Epidermal melanocyte (primary cell): ENCODE results near the gene SERPINA5.

Experiments used
- DNase-seq: peaks from one replicate; pipeline ENCODE4 v3.0.0; 2011; ENCODE audit warnings: low spot score; ENCODE audit not compliant: insufficient read length

The SERPINA5 gene, protein sequence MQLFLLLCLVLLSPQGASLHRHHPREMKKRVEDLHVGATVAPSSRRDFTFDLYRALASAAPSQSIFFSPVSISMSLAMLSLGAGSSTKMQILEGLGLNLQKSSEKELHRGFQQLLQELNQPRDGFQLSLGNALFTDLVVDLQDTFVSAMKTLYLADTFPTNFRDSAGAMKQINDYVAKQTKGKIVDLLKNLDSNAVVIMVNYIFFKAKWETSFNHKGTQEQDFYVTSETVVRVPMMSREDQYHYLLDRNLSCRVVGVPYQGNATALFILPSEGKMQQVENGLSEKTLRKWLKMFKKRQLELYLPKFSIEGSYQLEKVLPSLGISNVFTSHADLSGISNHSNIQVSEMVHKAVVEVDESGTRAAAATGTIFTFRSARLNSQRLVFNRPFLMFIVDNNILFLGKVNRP

DNA sequence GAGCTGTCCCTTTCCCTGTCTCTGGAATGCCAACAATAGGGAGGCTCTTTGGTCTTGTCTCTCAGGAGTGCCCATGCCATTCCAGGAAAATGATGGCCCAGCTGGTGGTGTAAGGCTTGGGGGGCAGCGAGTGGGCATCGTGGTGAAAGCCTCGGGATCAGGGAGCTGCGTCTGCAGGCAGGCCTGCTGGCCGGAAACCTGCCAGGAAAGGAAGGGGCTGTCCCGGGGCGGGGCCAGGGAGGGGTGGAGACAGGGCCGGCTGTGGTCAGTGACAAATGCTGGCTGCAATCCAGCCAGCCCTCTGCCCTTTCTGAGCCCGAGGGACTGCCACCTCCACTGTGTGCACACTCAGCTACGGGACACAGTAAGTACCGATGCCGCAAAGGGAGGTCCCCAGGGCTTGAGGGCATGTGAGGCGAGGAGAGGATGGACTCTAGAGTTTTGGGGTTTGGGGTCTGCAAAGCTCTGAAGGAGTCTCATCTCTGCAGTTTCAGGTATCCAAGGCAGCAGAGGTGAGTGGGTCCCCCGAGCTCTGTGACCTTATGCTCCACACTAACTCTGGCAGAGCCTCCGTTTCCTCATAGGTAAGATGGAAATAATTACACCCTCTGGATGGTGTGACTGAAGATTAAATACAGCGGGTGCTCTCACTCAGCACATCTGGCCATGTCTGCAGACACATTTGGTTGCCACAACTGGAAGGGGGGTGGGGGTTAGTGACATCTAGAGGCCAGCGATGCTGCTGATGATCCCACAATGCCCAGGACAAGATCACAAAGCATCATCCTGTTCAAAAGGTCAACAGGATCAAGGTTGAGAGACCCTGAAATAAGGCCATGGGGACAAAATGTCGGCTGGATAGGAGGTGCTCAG lies at the start of gene SERPINA5:
Gene SERPINA5 (plus strand): TSS at position 300 of the 873 bp plus-strand sequence. CDS start 5,937 bp downstream, outside the sequence.
- no peak for DNase-seq

DNA sequence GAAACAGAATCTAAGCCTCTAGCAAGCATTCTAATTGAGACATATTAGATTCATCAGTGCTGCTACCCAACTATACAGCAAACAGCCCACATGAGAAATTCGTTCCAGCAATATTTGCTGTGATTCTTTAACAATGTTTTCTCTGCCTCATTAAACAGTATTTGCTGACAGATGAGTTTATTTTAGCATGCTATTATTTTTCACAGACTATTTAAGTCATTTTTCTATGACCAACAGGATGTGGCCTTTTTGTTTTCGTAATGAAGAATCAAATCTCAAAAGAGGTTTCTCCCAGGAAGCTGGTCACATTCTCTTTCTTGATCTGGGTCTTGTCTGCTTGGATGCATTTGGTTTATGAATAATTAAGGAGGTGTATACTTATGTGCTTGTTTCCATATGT lies 48.8 kb upstream of the SERPINA5 start:
- DNase-seq = no peak

DNA sequence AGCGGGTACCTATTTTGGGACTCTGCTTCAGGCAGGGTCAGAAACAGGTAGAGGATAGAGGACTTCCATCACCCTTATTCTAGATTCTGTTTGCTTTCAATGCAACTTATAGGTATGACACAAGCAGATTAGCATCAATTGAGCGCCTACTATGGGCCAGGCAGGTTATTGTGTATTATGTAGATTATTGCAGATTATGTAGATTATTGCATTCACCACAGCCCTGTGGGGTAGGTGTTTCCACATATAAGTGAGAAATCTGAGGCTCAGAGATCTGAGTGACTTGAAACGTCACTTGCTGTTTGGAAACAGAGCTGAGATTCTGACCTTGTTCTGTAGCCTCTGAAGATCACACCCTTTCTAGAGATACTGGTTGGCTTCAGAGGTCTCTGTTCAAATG lies 45.7 kb upstream of the SERPINA5 start:
- no peak for DNase-seq

DNA sequence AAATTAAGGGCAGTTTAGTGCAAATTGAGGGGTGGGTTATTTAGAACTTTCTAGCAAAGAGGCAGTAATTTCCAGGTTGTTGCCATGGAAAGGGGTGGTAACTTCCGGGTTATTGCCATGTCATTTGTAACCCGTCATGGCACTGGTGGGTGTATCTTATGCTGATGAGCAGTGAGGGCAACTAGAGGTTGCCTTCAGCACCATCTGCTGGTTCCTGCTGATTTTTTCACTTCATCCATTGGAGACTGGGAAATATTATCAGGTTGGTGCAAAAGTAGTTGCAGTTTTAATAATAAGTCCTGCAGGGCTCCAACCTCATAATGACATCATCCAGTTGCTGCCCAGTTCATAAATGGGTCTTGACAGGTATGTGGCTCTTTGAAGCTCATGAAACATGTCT lies 44.4 kb upstream of the SERPINA5 start:
- DNase-seq = no peak

DNA sequence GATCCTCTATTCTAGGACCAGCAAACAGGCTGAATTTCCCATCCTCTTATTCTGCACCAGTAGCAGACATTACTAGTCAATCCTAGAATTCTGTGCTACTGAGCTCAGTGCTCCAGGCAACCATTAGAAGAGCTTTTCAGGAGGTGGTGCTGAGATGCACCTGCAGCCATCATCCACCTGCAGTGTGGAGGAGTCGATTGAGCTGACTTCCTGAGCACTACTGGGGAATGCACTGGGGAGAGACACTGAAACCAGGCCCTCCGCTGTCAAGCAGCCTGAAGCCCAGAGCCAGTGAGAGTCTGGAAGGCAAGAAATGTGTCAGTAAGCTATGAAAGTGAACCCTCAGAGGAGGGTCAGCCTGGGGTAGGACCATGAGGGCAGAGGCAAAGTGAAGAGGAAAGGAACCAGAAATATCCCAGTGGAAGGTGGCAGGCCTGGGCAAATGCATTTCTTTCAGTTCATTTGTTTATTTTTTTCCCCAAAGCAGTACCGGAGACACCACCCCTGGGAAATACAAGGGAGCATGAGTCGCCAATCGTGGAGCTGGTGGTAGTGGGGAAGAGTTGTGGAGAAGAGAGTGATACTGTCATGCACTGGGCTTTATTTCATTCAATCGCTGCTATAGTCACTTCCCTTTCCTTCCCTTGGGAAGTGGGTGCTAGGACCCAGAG lies 43.0 kb upstream of the SERPINA5 start:
- DNase-seq = no peak

DNA sequence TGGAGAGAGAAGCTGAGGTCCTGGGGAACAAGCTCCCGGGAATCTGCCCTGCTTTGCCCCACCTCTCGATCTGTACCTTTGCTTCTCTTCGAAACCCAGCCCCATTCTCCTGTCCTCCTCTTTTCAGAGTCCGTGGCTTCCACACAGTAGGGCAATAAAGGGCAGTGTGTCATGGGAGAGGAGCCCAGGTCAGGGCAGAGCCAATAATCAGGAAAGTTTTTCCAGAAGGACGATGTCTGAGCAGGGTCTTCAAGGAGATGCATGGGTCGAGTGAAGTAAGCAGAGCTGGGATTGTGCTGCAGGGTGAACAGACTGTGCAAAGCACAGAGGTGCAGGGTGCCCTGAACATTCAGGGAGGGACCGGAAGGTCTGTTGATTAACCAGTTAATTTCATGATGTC lies 42.0 kb upstream of the SERPINA5 start:
- no peak for DNase-seq

DNA sequence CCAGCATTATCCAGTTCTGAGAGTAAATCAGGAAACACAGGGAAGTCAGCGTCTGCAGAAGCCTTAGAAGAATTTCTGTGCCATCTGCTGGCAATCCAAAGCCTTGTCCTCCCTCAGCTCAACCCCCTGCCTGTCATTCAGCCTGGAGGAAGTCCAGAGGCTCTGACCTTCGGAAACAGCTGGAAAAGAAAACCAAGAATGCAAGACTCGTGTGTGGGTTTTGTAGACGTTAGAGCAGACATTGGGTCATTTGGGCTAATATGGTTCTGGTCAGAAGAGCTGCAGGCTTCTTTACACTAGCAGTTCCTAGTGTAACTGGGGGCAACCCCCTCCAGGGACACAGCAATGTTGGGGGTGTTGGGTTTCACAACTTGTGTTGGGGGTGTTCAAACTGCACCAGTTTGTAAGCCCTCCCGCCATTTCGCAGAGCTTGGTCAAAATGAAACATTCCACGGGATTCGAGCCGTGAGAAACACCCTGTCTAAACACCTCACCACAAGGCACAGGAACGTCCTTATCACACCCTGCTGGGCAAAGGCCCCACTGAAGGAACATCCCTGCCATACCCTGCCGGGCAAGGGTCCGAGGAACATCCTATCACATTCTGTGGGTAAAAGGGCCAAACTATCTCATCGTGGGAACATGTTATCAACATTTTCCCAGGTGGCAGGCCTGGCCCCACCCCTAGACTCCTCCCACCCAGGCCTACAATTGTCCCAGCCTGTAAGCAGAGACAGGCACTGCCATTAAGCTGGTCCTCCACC lies 41.0 kb upstream of the SERPINA5 start:
- DNase-seq = no peak

DNA sequence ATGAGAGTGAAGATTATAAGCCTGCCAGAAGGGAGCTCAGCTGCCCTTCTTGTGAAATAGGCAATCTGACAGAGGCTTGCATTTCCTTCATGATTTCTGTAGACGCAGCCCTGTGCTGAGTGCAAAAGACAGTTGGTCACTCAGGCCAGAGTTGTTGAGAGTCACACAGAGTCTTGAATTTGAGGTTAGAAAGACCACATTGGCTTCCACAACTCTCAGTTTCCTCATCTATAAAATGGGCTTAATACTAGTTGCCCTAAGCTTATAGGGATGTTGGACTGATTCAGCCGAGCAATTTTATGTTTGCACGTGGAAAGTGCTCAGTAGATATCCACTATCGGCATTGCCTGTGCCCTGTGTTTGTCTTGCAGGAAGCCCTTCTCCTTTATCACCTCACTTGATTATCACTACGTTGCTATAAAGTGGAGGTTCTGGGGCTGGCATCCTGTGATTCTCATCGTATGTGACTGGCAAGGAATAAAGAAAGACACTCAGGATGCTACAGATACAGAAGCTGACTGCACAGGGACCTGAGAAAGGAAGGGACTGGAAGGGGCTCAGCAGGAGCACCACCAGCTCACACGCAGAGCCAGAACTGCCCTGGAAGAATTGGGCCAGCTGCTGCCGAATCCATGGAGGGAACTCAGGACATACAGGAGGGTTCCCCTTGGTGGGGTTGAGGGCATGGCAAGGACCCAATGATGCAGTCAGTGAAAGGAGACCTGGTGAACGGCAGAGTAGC lies 39.8 kb upstream of the SERPINA5 start:
- DNase-seq = no peak

DNA sequence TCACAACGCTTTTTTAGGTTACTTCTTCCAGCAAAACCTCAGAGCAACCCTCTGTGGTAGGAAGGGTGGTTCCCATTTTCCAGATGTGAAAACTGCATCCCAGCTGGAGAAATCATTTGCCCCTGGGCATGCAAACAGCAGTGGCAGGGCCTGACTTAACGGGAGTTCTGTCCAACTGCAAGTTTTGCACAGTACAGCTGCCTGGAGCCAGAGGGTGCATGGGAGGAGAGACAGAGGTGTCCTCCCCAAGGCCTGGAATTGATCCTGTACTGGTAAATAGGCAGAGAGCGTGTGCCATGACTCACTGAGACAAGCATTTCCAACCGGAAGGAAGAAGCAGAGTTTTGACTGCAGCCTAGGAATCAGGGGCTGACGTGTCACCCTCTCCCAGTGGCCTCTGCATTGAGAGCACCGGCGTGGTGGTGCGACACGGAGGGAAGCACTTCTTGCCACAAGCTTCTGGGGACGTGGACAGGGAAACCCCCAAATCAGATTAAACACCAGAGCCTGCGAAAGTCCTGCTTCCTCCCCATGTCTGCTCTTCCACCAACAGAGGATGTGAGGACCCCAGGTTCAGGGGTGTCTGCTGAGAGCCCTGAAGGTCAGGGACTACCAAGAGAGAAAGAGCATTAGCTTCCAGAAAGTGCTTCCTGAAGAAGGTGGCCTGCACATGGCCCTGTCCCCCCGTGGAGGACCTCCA lies 39.0 kb upstream of the SERPINA5 start:
- DNase-seq = no peak

DNA sequence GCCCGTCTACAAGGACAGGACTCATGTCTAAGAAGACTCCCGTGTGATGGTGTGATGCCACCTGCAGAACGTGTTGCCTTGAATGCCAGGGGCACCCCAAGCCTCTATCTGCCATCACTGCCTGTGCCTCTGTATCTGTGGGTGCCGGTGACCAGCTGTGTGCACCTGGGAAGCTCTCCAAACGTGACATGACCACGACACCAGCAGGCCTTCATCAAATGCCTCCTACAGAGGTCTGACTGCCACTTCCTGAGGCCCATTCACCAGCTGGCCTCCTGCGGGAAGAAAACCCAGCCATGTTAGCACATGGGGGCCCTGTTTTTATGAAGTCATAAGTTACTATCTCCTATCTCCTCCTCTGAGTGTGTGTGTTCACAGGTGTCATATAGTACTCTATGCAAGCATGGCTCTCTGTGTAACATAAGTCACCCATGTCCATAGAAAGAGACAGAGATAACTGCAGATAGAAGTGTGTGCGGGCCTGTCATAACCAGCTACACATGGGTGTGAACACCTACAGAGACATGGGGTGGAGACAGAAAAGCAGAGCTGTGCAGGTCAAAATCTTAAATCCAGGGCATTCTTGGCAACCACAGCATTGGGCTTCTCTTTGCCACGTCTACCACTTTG lies 38.3 kb upstream of the SERPINA5 start:
- DNase-seq = no peak

DNA sequence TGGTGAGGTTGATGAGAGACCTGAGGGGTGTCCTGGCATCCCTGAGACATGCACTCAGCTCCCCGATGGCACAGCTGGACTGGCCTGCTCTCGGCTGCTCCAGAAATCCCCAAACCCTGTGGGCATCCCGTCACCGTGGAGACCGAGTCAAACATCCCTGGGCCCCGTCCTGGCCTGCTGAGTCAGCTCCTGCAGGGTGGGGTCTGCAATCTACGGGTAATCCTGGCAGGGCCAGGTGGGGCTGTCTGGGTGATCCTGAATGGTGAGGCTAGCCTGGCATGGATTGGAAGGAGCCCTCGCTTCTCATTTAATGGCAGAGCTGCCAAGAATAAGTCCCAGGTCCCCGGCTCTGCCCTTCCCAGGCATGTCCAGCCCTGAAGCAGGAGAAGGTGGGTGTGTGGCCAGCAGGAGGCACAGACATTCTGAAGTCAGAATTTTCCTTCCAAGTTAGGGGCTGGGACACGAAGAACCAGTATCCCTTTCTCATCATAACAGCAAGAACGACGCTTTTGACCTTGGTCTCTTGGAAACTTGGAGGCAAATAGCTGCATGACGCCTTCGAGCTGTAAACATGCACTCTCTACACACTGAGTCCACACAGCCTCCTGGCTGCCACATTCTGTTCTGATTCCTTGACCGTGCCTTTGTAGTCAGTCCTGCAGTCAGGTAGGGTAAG lies 37.6 kb upstream of the SERPINA5 start:
- no peak for DNase-seq

DNA sequence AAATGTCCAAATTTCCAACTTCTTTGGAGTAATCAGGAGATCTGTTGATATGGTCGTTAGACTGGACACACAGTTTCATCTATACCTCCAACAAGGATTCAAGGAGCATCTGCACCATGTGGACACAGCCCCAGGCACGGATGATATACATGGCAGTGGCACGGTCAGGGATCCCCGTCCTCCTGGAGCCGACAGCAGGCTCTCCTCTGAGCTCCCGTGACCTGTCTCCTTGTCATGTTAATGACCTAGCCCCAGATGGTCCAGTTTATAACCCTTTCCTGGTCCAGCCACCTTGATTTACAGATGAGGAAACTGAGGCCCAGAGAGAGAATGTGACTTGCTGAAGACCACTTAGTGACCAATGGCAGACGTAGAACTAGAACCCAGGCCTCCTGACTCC lies 36.5 kb upstream of the SERPINA5 start:
- DNase-seq = no peak

DNA sequence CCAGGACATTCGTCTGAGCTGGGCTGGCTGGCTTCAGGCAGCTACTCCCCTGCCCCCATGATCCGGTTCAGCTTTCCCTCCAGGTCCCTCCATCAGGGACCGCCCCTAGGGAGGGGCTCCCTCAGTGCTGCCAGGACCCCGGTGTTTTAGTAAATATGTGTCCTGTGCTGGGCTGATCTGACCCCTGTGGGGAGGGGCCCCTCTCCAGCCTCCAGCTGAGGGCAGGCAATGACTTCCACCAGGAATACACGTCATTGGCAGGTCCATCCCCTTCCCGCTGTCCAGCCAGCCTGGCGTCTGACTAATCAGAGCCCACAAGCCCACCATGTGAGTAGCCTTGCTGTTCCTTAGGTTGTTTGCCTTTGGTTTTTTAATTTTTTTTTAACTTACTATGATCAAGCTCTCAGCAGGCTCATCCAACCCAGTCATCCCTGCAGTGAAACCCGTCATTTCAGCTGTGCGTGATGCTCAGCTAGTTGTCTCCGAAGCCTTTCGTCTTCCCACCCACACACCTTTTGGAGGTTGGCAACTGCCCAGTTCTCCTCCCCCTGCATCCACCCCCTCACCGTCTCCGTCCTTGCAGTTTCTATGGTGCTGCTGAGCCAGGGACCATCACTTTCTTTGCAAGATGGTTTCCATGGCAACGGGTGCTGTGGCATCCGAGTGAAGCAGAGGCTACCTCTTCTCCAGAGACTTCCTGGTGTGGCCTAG lies 35.9 kb upstream of the SERPINA5 start:
- DNase-seq = no peak

DNA sequence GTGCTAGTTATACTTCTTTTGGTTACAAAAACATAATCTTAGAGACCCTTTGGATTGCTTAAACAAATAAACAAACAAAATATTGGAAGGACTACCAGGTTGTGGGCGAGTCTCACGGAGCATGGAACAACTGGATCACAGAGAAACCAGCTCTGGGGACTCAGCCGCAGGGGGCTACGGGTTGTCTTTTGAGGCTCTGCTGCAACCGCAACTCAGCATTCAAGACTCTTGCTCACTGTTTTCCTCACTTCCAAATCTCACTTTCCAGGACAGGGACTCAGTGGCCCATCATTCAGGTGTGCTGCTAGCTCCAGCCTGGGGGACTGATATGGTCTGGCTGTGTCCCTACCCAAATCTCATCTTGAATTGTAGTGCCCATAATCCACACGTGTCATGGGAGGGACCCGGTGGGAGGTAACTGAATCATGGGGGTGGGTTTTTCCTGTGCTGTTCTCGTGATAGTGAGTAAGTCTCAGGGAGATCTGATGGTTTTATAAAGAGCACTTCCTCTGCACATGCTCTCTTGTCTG lies 34.0 kb upstream of the SERPINA5 start:
- no peak for DNase-seq

DNA sequence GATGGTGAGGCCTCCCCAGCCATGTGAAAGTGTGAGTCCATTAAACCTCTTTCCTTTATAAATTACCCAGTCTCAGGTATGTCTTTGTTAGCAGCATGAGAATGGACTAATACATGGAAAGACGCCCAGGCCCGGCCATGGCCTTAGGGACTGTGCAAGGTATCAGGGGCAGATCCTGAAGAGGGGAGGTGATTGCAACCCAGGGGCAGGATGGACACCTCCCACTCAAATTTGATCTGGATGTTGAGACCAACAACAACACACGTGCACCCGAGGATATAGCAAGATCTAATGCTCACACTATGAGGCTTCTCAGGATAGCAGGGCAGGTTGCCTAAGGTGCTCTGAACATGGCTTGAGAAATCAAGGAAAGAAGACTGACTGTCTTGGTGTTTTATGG lies 33.5 kb upstream of the SERPINA5 start:
- DNase-seq = no peak

DNA sequence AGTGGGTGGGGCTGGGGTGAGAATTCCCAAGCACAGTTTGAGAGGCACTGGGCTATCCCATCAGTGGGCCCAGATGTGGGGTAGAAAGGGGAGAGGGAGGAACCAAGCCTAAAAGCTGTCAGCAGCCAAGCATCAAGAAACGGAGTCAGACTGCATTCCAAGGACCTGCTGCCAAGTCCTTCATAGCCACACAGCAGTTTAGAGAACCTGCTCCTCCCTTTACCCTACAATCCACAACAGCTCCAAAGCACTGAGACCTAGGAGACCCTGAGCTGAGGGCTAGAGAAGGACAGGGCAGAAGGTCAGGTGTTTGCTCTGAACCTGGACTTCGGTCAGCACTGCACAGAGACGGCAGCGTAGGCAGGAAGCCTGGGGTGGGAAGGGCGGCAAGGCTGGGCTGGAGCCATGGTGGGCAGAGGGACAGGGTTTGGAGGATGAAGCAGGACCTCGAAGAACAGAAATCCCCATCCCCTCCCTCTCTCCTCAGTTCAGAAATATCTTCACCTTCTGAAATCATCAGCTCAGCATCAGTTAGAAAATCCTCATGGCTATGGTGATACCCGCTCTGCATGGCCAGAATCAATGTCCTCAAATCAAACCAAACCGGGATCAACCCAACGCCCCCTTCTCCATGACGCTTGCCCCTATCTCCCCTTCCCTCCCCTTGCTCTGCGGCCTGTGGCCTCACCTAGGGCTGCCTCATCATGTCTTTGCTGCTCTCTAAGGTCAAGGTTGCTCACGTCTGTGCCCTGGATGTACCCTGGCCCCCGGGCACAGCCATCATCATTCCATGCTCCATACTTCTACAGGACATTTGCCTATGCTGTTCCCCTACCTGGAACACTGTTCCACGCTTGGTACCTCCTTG lies 32.9 kb upstream of the SERPINA5 start:
- no peak for DNase-seq
